IPS-11a (cell line): Measurements from ENCODE around the gene FBXL7.

Experiments
- H3K4me3 ChIP-seq: one replicate; pipeline ENCODE4 v1.5.1; 2013; ENCODE audit warnings: low read depth, low read length, control low read depth

The FBXL7 gene

GRCh38 chr5:15535938-15536337 lies 36.0 kb downstream of the FBXL7 start:
- no peak overlapping the region for H3K4me3 ChIP-seq

- H3K4me3 ChIP-seq: no peak overlapping the region
Observed at GRCh38 chr5:15538516-15538915, 38.5 kb downstream of the FBXL7 start.

GRCh38 chr5:15539951-15540350 lies 40.0 kb downstream of the FBXL7 start:
- no peak overlapping the region for H3K4me3 ChIP-seq

- no peak overlapping the region for H3K4me3 ChIP-seq
Observed at GRCh38 chr5:15544039-15544438, 44.1 kb downstream of the FBXL7 start.

GRCh38 chr5:15545082-15545481 lies 45.1 kb downstream of the FBXL7 start:
- H3K4me3 ChIP-seq: no peak overlapping the region

- no peak overlapping the region for H3K4me3 ChIP-seq
Observed at GRCh38 chr5:15547261-15547839, 47.4 kb downstream of the FBXL7 start.

GRCh38 chr5:15549961-15550360 lies 50.0 kb downstream of the FBXL7 start:
- no peak overlapping the region for H3K4me3 ChIP-seq

GRCh38 chr5:15550502-15551112 lies 50.6 kb downstream of the FBXL7 start:
- H3K4me3 ChIP-seq: no peak overlapping the region

GRCh38 chr5:15551113-15551504 lies 51.1 kb downstream of the FBXL7 start:
- H3K4me3 ChIP-seq: no peak overlapping the region

- no peak overlapping the region for H3K4me3 ChIP-seq
Observed at GRCh38 chr5:15554542-15554941, 54.6 kb downstream of the FBXL7 start.

- no peak overlapping the region for H3K4me3 ChIP-seq
Observed at GRCh38 chr5:15555176-15555575, 55.2 kb downstream of the FBXL7 start.

- H3K4me3 ChIP-seq: no peak overlapping the region
Observed at GRCh38 chr5:15558240-15558639, 58.3 kb downstream of the FBXL7 start.

- H3K4me3 ChIP-seq: no peak overlapping the region
Observed at GRCh38 chr5:15558681-15559080, 58.7 kb downstream of the FBXL7 start.

- H3K4me3 ChIP-seq: no peak overlapping the region
Observed at GRCh38 chr5:15560421-15560820, 60.4 kb downstream of the FBXL7 start.

GRCh38 chr5:15564523-15564922 lies 64.5 kb downstream of the FBXL7 start:
- no peak overlapping the region for H3K4me3 ChIP-seq

- no peak overlapping the region for H3K4me3 ChIP-seq
Observed at GRCh38 chr5:15564957-15565356, 65.0 kb downstream of the FBXL7 start.

GRCh38 chr5:15566306-15566705 lies 66.3 kb downstream of the FBXL7 start:
- H3K4me3 ChIP-seq: no peak overlapping the region

- H3K4me3 ChIP-seq: no peak overlapping the region
Observed at GRCh38 chr5:15566789-15567188, 66.8 kb downstream of the FBXL7 start.

- H3K4me3 ChIP-seq: no peak overlapping the region
Observed at GRCh38 chr5:15570491-15570890, 70.5 kb downstream of the FBXL7 start.

- H3K4me3 ChIP-seq: no peak overlapping the region
Observed at GRCh38 chr5:15571081-15571480, 71.1 kb downstream of the FBXL7 start.

GRCh38 chr5:15571618-15572017 lies 71.6 kb downstream of the FBXL7 start:
- no peak overlapping the region for H3K4me3 ChIP-seq

- no peak overlapping the region for H3K4me3 ChIP-seq
Observed at GRCh38 chr5:15573590-15573989, 73.6 kb downstream of the FBXL7 start.

- H3K4me3 ChIP-seq: no peak overlapping the region
Observed at GRCh38 chr5:15574128-15574527, 74.1 kb downstream of the FBXL7 start.
